ENCODE data around the gene RAD23A.
"Not testable (repeated sequence)": the region's sequence is repeated elsewhere in the genome, so short reads cannot be mapped to it uniquely, and the experiment has no call there.

RAD23A gene

GRCh38 chr19:12954612-12954962 is 8.9 kb downstream of the RAD23A start:
- peak overlapping the region; percentile 75 to 89 for H3K27ac Mint-ChIP-seq
- DNase-seq = no peak
- H3K4me3 Mint-ChIP-seq = peak overlapping the region in 1 of 2 donors; percentile 31
- no peaks in the 10 kb centered on the region for H3K9me3 Mint-ChIP-seq
- peaks cover 49% of the 10 kb centered on the region for H3K36me3 Mint-ChIP-seq (ENCODE audit: insufficient read depth)
- H3K27me3 Mint-ChIP-seq = no peaks in the 10 kb centered on the region
- H3K4me1 Mint-ChIP-seq (ENCODE audit: low read depth in 2 of 2) = peaks cover 19 to 22% of the 10 kb centered on the region in 2 donors
- ATAC-seq (replicated peaks) = no peak

DNA sequence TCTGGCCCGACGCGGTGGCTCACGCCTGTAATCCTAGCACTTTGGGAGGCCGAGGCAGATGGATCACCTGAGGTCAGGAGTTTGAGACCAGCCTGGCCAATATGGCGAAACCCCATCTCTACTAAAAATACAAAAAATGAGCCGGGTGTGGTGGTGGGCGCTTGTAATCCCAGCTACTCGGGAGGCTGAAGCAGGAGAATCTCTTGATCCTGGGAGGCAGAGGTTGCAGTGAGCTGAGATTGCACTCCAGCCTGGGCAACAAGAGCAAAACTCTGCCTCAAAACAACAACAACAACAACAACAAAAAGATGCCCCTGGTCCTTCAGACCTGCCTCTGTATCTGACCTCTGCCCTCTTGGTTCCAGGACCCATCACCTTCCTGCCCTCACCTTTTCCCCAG is 9.9 kb downstream of the RAD23A start:
- peak overlapping the region; percentile 73 to 75 for H3K27ac Mint-ChIP-seq
- not testable (repeated sequence) for H3K27me3 Mint-ChIP-seq; H3K9me3 Mint-ChIP-seq; DNase-seq; ATAC-seq (replicated peaks)
- H3K4me1 Mint-ChIP-seq (ENCODE audit: low read depth in 2 of 2) = peaks cover 19 to 21% of the 10 kb centered on the region in 2 donors
- peaks cover 43% of the 10 kb centered on the region for H3K36me3 Mint-ChIP-seq (ENCODE audit: insufficient read depth)
- H3K4me3 Mint-ChIP-seq = peak overlapping the region; percentile 80 to 84

DNA sequence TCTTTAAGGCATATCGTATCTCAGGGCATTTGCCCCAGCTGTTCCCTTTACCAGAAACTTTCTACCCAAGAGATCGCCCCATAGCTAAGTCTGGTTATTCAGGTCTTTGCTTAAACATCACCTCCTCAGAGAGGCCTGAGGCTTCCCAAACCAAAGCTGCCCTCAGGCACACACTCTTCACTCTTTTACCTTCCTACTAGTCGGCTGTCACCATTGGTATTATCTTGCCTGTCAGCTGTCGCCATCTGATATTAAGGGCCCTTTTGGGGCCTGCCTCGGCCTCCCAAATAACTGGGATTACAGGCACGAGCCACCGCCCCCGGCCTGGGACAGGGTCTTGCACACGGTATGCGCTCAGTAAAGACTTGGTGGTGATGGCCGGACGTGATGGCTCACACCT is 10.3 kb downstream of the RAD23A start:
- peak overlapping the region; percentile 73 to 75 for H3K27ac Mint-ChIP-seq
- peak overlapping the region; percentile 80 to 84 for H3K4me3 Mint-ChIP-seq
- no peak for DNase-seq
- H3K4me1 Mint-ChIP-seq (ENCODE audit: low read depth in 2 of 2) = peaks cover 19 to 21% of the 10 kb centered on the region in 2 donors
- peaks cover 43% of the 10 kb centered on the region for H3K36me3 Mint-ChIP-seq (ENCODE audit: insufficient read depth)
- H3K27me3 Mint-ChIP-seq = no peaks in the 10 kb centered on the region
- no peaks in the 10 kb centered on the region for H3K9me3 Mint-ChIP-seq
- no peak for ATAC-seq (replicated peaks)

DNA sequence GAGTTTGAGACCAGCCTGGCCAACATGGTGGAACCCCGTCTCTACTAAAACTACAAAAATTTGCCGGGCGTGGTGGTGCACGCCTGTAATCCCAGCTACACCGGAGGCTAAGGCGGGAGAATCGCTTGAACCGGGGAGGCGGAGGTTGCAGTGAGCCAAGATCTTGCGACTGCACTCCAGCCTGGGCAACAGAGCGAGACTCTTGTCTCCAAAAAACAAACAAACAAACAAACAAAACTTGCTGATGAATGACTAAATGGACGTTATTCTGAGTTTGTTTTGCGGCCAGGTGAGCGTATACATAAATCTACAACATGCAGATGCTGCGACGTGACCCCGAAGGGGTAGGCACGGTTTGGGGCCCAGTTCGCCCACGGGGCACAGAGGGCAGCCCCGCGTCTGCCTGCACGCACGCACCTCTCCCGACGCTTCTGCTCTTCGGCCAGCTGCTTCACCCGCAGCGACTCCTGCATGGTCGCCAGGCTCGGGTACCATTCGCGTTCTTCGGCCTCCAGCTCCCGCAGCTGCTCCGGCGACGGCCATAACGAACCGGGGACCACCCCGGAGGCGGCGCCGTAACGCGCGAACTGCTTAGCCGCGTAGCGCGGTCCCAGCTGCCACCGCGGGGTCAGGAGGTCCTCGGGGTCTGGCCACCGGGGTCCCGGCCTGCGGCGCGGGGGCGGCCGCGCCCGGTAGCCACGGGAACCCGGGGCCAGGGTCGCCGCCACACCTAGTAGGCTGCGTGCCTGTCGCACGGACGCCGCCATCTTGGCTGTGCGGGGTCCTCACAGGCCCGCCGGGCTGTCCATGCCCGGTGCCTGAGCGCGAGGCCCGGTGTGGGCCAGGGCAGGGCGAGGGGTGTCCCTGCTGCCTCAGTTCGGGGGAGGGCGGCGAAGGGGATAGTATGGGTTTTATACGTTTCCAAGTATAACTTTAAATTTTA is 11.1 kb downstream of the RAD23A start, which contains the start of gene GADD45GIP1:
GADD45GIP1 (minus strand) TSS at position 778 of the 943 bp plus-strand sequence; CDS start at position 767, 11 bp downstream.
- peak; percentile 71 to 84 (median 78) for DNase-seq
- ATAC-seq (replicated peaks) = peak; percentile 97
- peaks cover 36% of the 10 kb centered on the region for H3K36me3 Mint-ChIP-seq (ENCODE audit: insufficient read depth)
- H3K9me3 Mint-ChIP-seq = no peaks in the 10 kb centered on the region
- H3K27me3 Mint-ChIP-seq = no peaks in the 10 kb centered on the region
- peak within 1 kb of the TSS; percentile 80 to 84 for H3K4me3 Mint-ChIP-seq
- H3K27ac Mint-ChIP-seq = peak within 1 kb of the TSS; percentile 73 to 75
- H3K4me1 Mint-ChIP-seq (ENCODE audit: low read depth in 2 of 2) = peaks cover 19 to 21% of the 10 kb centered on the region in 2 donors

DNA sequence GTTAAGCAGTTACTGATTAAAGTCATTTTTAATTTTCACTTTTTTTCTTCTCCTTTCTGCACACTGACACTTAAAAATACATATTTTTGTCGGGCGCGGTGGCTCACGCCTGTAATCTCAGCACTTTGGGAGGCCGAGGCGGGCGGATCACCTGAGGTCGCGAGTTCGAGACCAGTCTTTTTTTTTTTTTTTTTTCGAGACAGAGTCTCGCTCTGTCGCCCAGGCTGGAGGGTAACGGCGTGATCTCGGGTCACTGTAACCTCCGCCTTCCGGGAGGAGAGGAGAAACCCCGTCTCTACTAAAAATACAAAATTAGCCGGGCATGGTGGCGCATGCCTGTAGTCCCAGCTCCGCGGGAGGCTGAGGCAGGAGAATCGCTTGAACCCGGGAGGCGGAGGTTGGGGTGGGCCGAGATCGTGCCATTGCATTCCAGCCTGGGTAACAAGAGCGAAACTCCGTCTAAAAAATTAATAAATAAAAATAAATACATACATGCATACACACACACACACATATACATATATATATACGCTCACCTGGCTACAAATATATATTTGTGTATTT is 11.8 kb downstream of the RAD23A start:
- Mint-ChIP-seq H3K36me3 (ENCODE audit: insufficient read depth) (peaks cover 30% of the 10 kb centered on the region), H3K4me1 (ENCODE audit: low read depth in 2 of 2) (peaks cover 19 to 21% of the 10 kb centered on the region in 2 donors), H3K27ac (peak overlapping the region; percentile 73 to 75), H3K4me3 (peak overlapping the region; percentile 80 to 84)
- H3K27me3 Mint-ChIP-seq, DNase-seq, H3K9me3 Mint-ChIP-seq: not testable (repeated sequence)
- ATAC-seq (replicated peaks) = peak; percentile 18

DNA sequence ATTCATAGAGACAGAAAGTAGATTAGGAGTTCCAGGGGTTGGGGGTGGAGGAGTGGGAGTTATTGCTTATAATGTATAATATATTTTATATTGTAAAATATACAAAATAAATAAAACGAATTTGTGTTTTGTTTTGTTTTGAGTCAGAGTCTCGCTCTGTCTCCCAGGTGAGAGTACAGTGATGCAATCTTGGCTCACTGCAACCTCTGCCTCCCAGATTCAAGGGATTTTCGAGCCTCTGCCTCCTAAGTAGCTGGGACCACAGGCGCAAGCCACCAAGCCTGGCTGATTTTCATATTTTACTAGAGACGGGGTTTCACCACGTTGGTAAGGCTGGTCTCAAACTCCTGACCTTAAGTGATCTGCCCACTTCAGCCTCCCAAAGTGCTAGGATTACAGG is 13.8 kb downstream of the RAD23A start:
- Mint-ChIP-seq H3K4me1 (ENCODE audit: low read depth in 2 of 2) (peaks cover 15 to 17% of the 10 kb centered on the region in 2 donors), H3K27me3 (no peaks in the 10 kb centered on the region), H3K9me3 (no peaks in the 10 kb centered on the region), H3K4me3 (no peak overlapping the region), H3K36me3 (ENCODE audit: insufficient read depth) (peaks cover 14% of the 10 kb centered on the region), H3K27ac (no peak overlapping the region)
- no peak for DNase-seq
- no peak for ATAC-seq (replicated peaks)

GRCh38 chr19:12965017-12965811 is 19.6 kb downstream of the RAD23A start:
- Mint-ChIP-seq H3K36me3 (ENCODE audit: insufficient read depth) (peaks cover 4% of the 10 kb centered on the region), H3K27ac (peak overlapping the region in 1 of 2 donors; percentile 10), H3K4me1 (ENCODE audit: low read depth in 2 of 2) (peaks cover 5 to 7% of the 10 kb centered on the region in 2 donors), H3K4me3 (peak overlapping the region; percentile 82 to 84), H3K9me3 (no peaks in the 10 kb centered on the region), H3K27me3 (no peaks in the 10 kb centered on the region)
- peak; percentile 96 for ATAC-seq (replicated peaks)
- DNase-seq = peak; percentile 73 to 84 (median 79)

DNA sequence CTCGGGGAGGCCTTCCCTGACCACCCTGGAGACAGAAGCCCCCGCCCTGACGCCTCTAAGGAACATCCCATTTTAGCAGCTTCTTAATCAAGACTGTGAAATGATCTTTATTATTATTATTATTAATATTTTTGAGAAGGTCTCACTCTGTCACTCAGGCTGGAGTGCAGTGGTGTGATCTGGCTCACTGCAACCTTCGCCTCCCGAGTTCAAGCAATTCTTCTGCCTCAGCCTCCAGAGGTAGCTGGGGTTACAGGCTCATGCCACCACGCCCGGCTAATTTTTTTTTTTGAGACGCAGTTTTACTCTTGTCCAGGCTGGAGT is 20.1 kb downstream of the RAD23A start:
- no peaks in the 10 kb centered on the region for H3K9me3 Mint-ChIP-seq
- no peak overlapping the region for H3K27ac Mint-ChIP-seq
- peaks cover 5 to 7% of the 10 kb centered on the region in 2 donors for H3K4me1 Mint-ChIP-seq (ENCODE audit: low read depth in 2 of 2)
- peak overlapping the region; percentile 82 to 84 for H3K4me3 Mint-ChIP-seq
- no peak for DNase-seq
- H3K36me3 Mint-ChIP-seq (ENCODE audit: insufficient read depth) = peaks cover 4% of the 10 kb centered on the region
- H3K27me3 Mint-ChIP-seq = no peaks in the 10 kb centered on the region
- ATAC-seq (replicated peaks) = no peak

GRCh38 chr19:12967907-12968306 is 22.2 kb downstream of the RAD23A start:
- no peak overlapping the region for H3K27ac Mint-ChIP-seq
- H3K4me1 Mint-ChIP-seq (ENCODE audit: low read depth in 2 of 2) = peaks cover 5 to 7% of the 10 kb centered on the region in 2 donors
- H3K27me3 Mint-ChIP-seq = no peaks in the 10 kb centered on the region
- no peak for DNase-seq
- no peak for ATAC-seq (replicated peaks)
- no peak overlapping the region for H3K4me3 Mint-ChIP-seq
- no peaks in the 10 kb centered on the region for H3K9me3 Mint-ChIP-seq
- H3K36me3 Mint-ChIP-seq (ENCODE audit: insufficient read depth) = peaks cover 4% of the 10 kb centered on the region

- no peak within 1 kb of the TSS for H3K4me3 Mint-ChIP-seq
- no peaks in the 10 kb centered on the region for H3K27me3 Mint-ChIP-seq
- peak within 1 kb of the TSS; percentile 5 to 80 for H3K27ac Mint-ChIP-seq
- peaks cover 4% of the 10 kb centered on the region for H3K36me3 Mint-ChIP-seq (ENCODE audit: insufficient read depth)
- H3K9me3 Mint-ChIP-seq = no peaks in the 10 kb centered on the region
- no peak for ATAC-seq (replicated peaks)
- no peak for DNase-seq
- H3K4me1 Mint-ChIP-seq (ENCODE audit: low read depth in 2 of 2) = peaks cover 5 to 7% of the 10 kb centered on the region in 2 donors
Measured at GRCh38 chr19:12969292-12969988, 23.8 kb downstream of the RAD23A start, which contains the start of gene DAND5. Gene DAND5, plus strand, starts transcription at chr19:12969576. Its CDS starts 85 bp downstream, at chr19:12969661.

- Mint-ChIP-seq H3K4me3 (no peak overlapping the region), H3K27me3 (peaks cover 0 to under 1% of the 10 kb centered on the region in 2 donors), H3K4me1 (ENCODE audit: low read depth in 2 of 2) (peaks cover under 1 to 3% of the 10 kb centered on the region in 2 donors), H3K9me3 (no peaks in the 10 kb centered on the region), H3K36me3 (ENCODE audit: insufficient read depth) (no peaks in the 10 kb centered on the region), H3K27ac (peak overlapping the region; percentile 5 to 80)
- DNase-seq (no peak), ATAC-seq (replicated peaks) (no peak)
Measured at GRCh38 chr19:12970070-12970820, 24.6 kb downstream of the RAD23A start.

- Mint-ChIP-seq H3K27me3 (peaks cover 17 to 21% of the 10 kb centered on the region in 2 donors), H3K36me3 (ENCODE audit: insufficient read depth) (peaks cover 2% of the 10 kb centered on the region), H3K9me3 (no peaks in the 10 kb centered on the region), H3K4me1 (ENCODE audit: low read depth in 2 of 2) (peaks cover 0 to 5% of the 10 kb centered on the region in 2 donors), H3K27ac (no peak overlapping the region), H3K4me3 (no peak overlapping the region)
- ATAC-seq (replicated peaks) (no peak), DNase-seq (no peak)
Measured at GRCh38 chr19:12973236-12973635, 27.6 kb downstream of the RAD23A start.
